ENCODE data around the gene SMIM17. TPM values are rescaled to one million over a fixed set of nuclear protein-coding genes. Genes with fewer than 3 reads are reported as not detected.
A peak's percentile ranks its signal among the peaks of the same experiment; 100 is the strongest.
"Not testable (repeated sequence)": the region's sequence is repeated elsewhere in the genome, so short reads cannot be mapped to it uniquely, and the experiment has no call there.

The SMIM17 gene
- polyA plus RNA-seq, 12 donors: 1.2 to 2.6 (median 1.7) TPM; not detected in 2

GRCh38 chr19:56660381-56661107 is 17.6 kb downstream of the SMIM17 start:
- no peak for DNase-seq

GRCh38 chr19:56661248-56661647 is 18.3 kb downstream of the SMIM17 start:
- no peak for DNase-seq

- no peak for DNase-seq
Observed at GRCh38 chr19:56663931-56664500, 21.1 kb downstream of the SMIM17 start.

GRCh38 chr19:56664511-56664910 is 21.6 kb downstream of the SMIM17 start:
- no peak for DNase-seq

- DNase-seq: no peak
Observed at GRCh38 chr19:56667311-56667870, 24.4 kb downstream of the SMIM17 start.

GRCh38 chr19:56668676-56669075 is 25.7 kb downstream of the SMIM17 start:
- DNase-seq: no peak

GRCh38 chr19:56670401-56670960 is 27.5 kb downstream of the SMIM17 start:
- DNase-seq: no peak

- no peak for DNase-seq
Observed at GRCh38 chr19:56670961-56671612, 28.1 kb downstream of the SMIM17 start.

- DNase-seq: peak; percentile 94
Observed at GRCh38 chr19:56671613-56671994, 28.6 kb downstream of the SMIM17 start, which contains the start of gene ZNF835. ZNF835 (minus strand) TSS chr19:56671757; CDS start chr19:56665198, 6,559 bp downstream.

GRCh38 chr19:56672610-56673009 is 29.7 kb downstream of the SMIM17 start:
- not testable (repeated sequence) for DNase-seq

- no peak for DNase-seq
Observed at GRCh38 chr19:56678205-56678604, 35.2 kb downstream of the SMIM17 start.

GRCh38 chr19:56681702-56682101 is 38.7 kb downstream of the SMIM17 start:
- no peak for DNase-seq

GRCh38 chr19:56683116-56683515 is 40.2 kb downstream of the SMIM17 start:
- DNase-seq: no peak

- no peak for DNase-seq
Observed at GRCh38 chr19:56687031-56687430, 44.1 kb downstream of the SMIM17 start.

GRCh38 chr19:56689198-56689597 is 46.2 kb downstream of the SMIM17 start:
- no peak for DNase-seq

GRCh38 chr19:56690670-56691069 is 47.7 kb downstream of the SMIM17 start:
- DNase-seq: no peak

- DNase-seq: no peak
Observed at GRCh38 chr19:56692206-56692895, 49.4 kb downstream of the SMIM17 start.

- no peak for DNase-seq
Observed at GRCh38 chr19:56699552-56699951, 56.6 kb downstream of the SMIM17 start.

GRCh38 chr19:56701895-56702294 is 58.9 kb downstream of the SMIM17 start:
- no peak for DNase-seq

- no peak for DNase-seq
Observed at GRCh38 chr19:56705939-56706338, 63.0 kb downstream of the SMIM17 start.
